ENCODE results near the gene PSMB5. TPM values are rescaled to one million over a fixed set of nuclear protein-coding genes. Genes with fewer than 3 reads are reported as not detected.

Gene PSMB5
- total and polyA plus RNA-seq, 2 of the 13 experiments (the other 11 are each of a cell fraction or from before 2014, with no cell fraction given), result 705 to 871 TPM

DNA sequence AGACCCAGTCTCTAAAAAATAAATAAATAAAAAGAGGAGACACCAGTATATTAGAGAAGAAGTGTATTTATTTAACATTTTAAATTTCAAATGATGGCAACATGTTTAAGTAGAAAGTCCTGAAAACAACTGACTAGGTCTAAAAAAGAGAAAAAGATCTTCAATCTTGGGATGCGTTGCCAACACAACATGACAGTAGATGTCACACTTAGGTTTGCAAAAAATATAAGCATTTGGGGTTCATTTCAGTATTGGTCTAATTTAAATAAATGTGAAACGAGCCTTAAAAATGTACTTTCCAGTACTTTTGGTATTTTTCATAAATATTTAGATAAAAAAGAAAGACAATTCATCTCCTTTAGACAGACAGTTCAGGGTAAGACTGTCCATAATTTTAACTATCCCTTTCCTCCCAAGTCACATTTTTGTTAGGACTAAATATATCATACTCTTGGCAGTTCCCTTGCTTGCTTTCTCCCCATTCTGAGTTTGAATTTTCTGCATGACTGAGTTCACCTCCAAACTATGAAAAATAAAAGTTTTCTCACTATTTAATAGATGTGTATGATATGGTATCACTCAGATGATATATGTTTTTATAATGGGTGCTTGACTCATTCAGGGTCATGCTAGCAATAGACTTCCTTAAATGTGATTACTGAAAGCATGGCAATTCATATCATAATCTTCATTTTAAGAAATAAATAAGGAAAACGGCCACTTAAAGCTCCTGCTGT is 29.1 kb downstream of the PSMB5 start (continued):
- TF ChIP-seq, protein P1, sequence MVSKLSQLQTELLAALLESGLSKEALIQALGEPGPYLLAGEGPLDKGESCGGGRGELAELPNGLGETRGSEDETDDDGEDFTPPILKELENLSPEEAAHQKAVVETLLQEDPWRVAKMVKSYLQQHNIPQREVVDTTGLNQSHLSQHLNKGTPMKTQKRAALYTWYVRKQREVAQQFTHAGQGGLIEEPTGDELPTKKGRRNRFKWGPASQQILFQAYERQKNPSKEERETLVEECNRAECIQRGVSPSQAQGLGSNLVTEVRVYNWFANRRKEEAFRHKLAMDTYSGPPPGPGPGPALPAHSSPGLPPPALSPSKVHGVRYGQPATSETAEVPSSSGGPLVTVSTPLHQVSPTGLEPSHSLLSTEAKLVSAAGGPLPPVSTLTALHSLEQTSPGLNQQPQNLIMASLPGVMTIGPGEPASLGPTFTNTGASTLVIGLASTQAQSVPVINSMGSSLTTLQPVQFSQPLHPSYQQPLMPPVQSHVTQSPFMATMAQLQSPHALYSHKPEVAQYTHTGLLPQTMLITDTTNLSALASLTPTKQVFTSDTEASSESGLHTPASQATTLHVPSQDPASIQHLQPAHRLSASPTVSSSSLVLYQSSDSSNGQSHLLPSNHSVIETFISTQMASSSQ (IDR thresholded peaks at IDR 0.05; ENCODE audit: low read depth), result no peak
- TF ChIP-seq, protein P1 (CRISPR knock-in tag; IDR thresholded peaks at IDR 0.05; ENCODE audit: borderline replicate concordance), result no peak
- TF ChIP-seq ZNF724P (CRISPR knock-in tag; IDR thresholded peaks at IDR 0.05; ENCODE audit: borderline replicate concordance) (no peak), SRF (IDR thresholded peaks at IDR 0.05; ENCODE audit: low read depth, low read length) (no peak), SOX13 (IDR thresholded peaks at IDR 0.05) (no peak), SOX13 (CRISPR knock-in tag; conservative IDR thresholded peaks at IDR 0.05 in 1 of 2, IDR thresholded peaks at IDR 0.05 in 1 of 2) (no peak), TCF7L2 (IDR thresholded peaks at IDR 0.05; ENCODE audit: low read depth, low read length) (no peak), SMYD3 (CRISPR knock-in tag; IDR thresholded peaks at IDR 0.05) (no peak), SIX1 (CRISPR knock-in tag; IDR thresholded peaks at IDR 0.05; ENCODE audit: borderline replicate concordance) (0 out of 2 replicates have a peak, but pooled peaks have one; percentile 32), ZNF484 (CRISPR knock-in tag; IDR thresholded peaks at IDR 0.05; ENCODE audit: borderline replicate concordance, low read depth) (no peak), ELF4 (CRISPR knock-in tag; IDR thresholded peaks at IDR 0.05; ENCODE audit: borderline replicate concordance) (peak; percentile 27; the same call in 1 of the 2 replicates), RFX3 (CRISPR knock-in tag; IDR thresholded peaks at IDR 0.05) (no peak), ATF1 (CRISPR knock-in tag; IDR thresholded peaks at IDR 0.05) (peak; percentile 43; the same call in 1 of the 2 replicates)
- TF ChIP-seq, protein P2, sequence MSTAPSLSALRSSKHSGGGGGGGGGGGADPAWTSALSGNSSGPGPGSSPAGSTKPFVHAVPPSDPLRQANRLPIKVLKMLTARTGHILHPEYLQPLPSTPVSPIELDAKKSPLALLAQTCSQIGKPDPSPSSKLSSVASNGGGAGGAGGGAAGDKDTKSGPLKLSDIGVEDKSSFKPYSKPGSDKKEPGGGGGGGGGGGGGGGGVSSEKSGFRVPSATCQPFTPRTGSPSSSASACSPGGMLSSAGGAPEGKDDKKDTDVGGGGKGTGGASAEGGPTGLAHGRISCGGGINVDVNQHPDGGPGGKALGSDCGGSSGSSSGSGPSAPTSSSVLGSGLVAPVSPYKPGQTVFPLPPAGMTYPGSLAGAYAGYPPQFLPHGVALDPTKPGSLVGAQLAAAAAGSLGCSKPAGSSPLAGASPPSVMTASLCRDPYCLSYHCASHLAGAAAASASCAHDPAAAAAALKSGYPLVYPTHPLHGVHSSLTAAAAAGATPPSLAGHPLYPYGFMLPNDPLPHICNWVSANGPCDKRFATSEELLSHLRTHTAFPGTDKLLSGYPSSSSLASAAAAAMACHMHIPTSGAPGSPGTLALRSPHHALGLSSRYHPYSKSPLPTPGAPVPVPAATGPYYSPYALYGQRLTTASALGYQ (CRISPR knock-in tag; IDR thresholded peaks at IDR 0.05), result no peak
- TF ChIP-seq, protein P3, sequence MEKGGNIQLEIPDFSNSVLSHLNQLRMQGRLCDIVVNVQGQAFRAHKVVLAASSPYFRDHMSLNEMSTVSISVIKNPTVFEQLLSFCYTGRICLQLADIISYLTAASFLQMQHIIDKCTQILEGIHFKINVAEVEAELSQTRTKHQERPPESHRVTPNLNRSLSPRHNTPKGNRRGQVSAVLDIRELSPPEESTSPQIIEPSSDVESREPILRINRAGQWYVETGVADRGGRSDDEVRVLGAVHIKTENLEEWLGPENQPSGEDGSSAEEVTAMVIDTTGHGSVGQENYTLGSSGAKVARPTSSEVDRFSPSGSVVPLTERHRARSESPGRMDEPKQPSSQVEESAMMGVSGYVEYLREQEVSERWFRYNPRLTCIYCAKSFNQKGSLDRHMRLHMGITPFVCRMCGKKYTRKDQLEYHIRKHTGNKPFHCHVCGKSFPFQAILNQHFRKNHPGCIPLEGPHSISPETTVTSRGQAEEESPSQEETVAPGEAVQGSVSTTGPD (CRISPR knock-in tag; IDR thresholded peaks at IDR 0.05), result no peak
